Neutrophil (primary cell): ENCODE data around the gene TTLL10.
A peak's percentile ranks its signal among the peaks of the same experiment; 100 is the strongest.

ENCODE experiments used
- H3K27ac ChIP-seq: fragments of 200-600 bp; sonication (generic); 2 replicates; pipeline ENCODE4 v1.5.1; 2016; ENCODE audit warnings: mild to moderate bottlenecking, moderate library complexity
- H3K27me3 ChIP-seq: fragments of 200-600 bp; sonication (generic); 2 replicates; pipeline ENCODE4 v1.6.0; 2016; ENCODE audit warnings: mild to moderate bottlenecking
- H3K36me3 ChIP-seq: fragments of 200-600 bp; sonication (generic); 2 replicates; pipeline ENCODE4 v1.5.1; 2017
- H3K4me1 ChIP-seq, 2 experiments: fragments of 200-600 bp in 1 of 2; sonication (generic) in 1 of 2; 1 replicate in 1 of 2; 2 replicates in 1 of 2; pipeline versions ENCODE4 v1.5.1 to v1.6.1; 2013 to 2016; ENCODE audit warnings: low read depth in 1 of 2, low read length in 1 of 2, mild to moderate bottlenecking in 1 of 2, moderate library complexity in 1 of 2; ENCODE audit not compliant: control insufficient read depth in 1 of 2, insufficient read depth in 1 of 2
- H3K4me3 ChIP-seq, 2 experiments: fragments of 200-600 bp in 1 of 2; sonication (generic) in 1 of 2; 1 replicate in 1 of 2; 2 replicates in 1 of 2; pipeline ENCODE4 v1.5.1; 2013 to 2016; ENCODE audit warnings: low read depth in 1 of 2, low read length in 1 of 2, mild to moderate bottlenecking in 1 of 2, moderate library complexity in 1 of 2
- H3K9me3 ChIP-seq: fragments of 200-600 bp; sonication (generic); 2 replicates; pipeline ENCODE4 v1.5.1; 2016
- CTCF ChIP-seq: fragments of 200-600 bp; sonication (generic); IDR thresholded peaks from 2 replicates; pipeline ENCODE4 v1.5.1; 2016; ENCODE audit warnings: antibody characterized with exemption

The TTLL10 gene

GRCh38 chr1:1230656-1231399, 57.1 kb downstream of the TTLL10 start:
- H3K4me1 ChIP-seq, result peaks cover 22 to 27% of the 10 kb centered on the region in 2 experiments
- H3K27me3 ChIP-seq, result no peaks in the 10 kb centered on the region
- H3K4me3 ChIP-seq, result peak overlapping the region; percentile 80 to 95
- TF ChIP-seq CTCF, result no peak
- H3K27ac ChIP-seq, result peak overlapping the region; percentile 85
- peaks cover 33% of the 10 kb centered on the region for H3K36me3 ChIP-seq
- H3K9me3 ChIP-seq, result no peaks in the 10 kb centered on the region

DNA sequence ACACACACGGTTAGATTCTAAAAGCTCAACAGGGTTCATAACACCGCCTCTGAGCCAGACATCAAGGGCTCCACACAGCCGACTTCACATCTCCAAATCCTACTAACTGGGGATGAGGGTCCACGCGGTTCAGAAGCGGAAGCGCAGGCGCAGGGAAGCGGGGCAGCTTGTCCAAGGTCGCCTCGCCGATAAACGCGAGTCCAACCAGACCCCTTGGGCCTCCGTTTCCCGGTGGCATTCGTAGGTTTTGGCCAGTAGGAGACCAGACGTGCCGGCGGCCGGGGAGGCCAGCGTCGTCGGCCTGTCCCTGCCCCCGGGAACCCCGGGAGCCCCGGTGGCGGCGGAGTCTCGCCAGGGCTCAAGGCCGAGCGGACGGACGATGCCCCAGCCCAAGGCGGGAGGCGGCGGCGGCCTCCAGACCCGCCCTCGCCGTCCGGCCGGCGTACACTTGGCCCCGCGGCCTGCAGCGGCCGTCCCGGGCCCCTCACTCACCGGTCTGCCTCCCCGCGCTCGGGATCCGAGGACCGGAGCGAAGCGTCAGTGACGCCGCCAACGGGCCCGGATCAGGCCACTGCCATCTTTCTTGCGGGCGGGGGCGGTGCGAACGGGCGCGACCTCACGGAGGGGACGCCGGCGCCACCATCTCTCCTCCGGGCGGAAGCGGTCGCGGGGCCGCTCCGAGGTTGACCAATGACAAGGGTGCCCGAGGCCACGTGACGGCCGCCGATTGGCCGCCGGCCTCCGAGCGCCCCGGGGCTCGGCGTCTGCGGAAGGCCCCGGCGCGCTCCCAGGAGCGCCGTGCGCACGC, 57.9 kb downstream of the TTLL10 start, which contains the start of gene SDF4:
Gene SDF4 (minus strand): TSS at position 602 of the 808 bp plus-strand sequence. CDS start 3,229 bp downstream, outside the sequence.
- Histone ChIP-seq H3K4me3 (peak within 1 kb of the TSS; percentile 80 to 95), H3K4me1 (peaks cover 22 to 27% of the 10 kb centered on the region in 2 experiments), H3K27ac (peak within 1 kb of the TSS; percentile 85), H3K36me3 (peaks cover 26% of the 10 kb centered on the region), H3K27me3 (no peaks in the 10 kb centered on the region), H3K9me3 (no peaks in the 10 kb centered on the region)
- TF ChIP-seq CTCF, result peak; percentile 32

GRCh38 chr1:1232208-1232795, 58.6 kb downstream of the TTLL10 start, which contains the start of gene B3GALT6:
Gene B3GALT6, plus strand, starts transcription at chr1:1232237. Its CDS starts 42 bp downstream, at chr1:1232279.
- Histone ChIP-seq H3K4me1 (peaks cover 22 to 27% of the 10 kb centered on the region in 2 experiments), H3K9me3 (no peaks in the 10 kb centered on the region), H3K27ac (peak within 1 kb of the TSS; percentile 85), H3K4me3 (peak within 1 kb of the TSS; percentile 80 to 95), H3K27me3 (peaks cover 6% of the 10 kb centered on the region), H3K36me3 (peaks cover 19% of the 10 kb centered on the region)
- no peak for TF ChIP-seq CTCF

DNA sequence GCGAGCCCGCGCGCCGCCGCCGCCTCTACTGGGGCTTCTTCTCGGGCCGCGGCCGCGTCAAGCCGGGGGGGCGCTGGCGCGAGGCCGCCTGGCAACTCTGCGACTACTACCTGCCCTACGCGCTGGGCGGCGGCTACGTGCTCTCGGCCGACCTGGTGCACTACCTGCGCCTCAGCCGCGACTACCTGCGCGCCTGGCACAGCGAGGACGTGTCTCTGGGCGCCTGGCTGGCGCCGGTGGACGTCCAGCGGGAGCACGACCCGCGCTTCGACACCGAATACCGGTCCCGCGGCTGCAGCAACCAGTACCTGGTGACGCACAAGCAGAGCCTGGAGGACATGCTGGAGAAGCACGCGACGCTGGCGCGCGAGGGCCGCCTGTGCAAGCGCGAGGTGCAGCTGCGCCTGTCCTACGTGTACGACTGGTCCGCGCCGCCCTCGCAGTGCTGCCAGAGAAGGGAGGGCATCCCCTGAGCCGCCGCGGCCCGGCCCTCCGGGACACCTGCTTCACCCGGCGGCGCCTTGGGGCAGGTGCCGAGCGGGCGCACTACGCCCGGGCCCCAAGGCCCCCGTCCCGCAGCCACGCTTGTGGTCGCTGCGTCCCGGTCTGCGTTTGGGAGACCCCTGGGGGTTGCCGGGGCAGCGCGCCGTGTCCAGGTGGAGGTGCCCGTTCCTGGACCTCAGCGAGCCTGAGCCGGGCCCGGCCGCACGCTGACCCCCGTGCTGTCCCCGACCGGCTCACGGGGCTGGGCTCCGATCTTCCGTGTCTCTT, 59.3 kb downstream of the TTLL10 start:
- TF ChIP-seq CTCF, result no peak
- Histone ChIP-seq H3K4me3 (peak overlapping the region in 1 of 2 experiments; percentile 64), H3K36me3 (peaks cover 12% of the 10 kb centered on the region), H3K9me3 (no peaks in the 10 kb centered on the region), H3K4me1 (peaks cover 22 to 27% of the 10 kb centered on the region in 2 experiments), H3K27ac (peak overlapping the region; percentile 58), H3K27me3 (peaks cover 13% of the 10 kb centered on the region)

DNA sequence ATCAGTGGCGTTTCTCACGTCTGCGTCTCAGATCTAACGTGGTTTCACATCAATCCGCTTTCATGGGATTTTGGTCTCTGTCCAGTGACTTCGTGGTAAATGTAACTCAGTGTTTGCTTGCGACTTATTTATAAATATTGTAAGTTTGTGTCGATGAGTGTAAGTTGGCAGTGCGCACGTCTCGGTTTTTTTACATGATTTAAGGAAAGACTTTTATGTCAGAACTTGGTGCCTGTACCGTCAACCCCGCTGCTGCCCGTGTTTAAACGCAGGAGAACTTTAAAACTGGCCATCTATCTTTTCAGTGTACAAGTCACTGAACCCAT, 59.9 kb downstream of the TTLL10 start:
- Histone ChIP-seq H3K27ac (no peak overlapping the region), H3K4me3 (no peak overlapping the region), H3K27me3 (peaks cover 18% of the 10 kb centered on the region), H3K36me3 (peaks cover 6% of the 10 kb centered on the region), H3K4me1 (peaks cover 22 to 27% of the 10 kb centered on the region in 2 experiments), H3K9me3 (no peaks in the 10 kb centered on the region)
- TF ChIP-seq CTCF, result no peak
